Measurements from ENCODE around the gene CCDC167. TPM values are rescaled to one million over a fixed set of nuclear protein-coding genes. Genes with fewer than 3 reads are reported as not detected.
"Not testable (repeated sequence)": the region's sequence is repeated elsewhere in the genome, so short reads cannot be mapped to it uniquely, and the experiment has no call there.

The CCDC167 gene
- total RNA-seq, 2 experiments from 2014 or later = 81.4 to 138 TPM

DNA sequence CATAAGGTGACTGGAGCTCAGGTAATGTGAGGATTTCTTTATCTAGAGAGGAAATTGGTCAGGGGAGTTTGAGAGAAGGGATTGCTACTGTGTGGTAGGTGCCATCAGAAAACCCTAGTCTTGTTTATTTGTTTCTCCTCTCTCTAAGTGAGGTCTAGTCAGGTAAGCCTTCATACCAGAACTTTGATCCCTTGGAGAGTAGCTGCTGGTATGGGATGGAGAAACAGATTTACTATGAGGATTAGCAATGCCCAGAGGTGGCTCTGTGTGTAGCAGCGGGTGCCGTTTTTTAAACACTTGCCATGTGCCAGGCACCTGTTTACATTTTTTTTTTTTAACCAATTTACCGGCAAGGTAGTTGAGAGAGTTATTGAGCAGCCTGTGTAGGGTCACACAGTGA lies 47.2 kb downstream of the CCDC167 start:
- Histone ChIP-seq H3K9me3 (ENCODE audit: low read length) (no peaks in the 10 kb centered on the region), H3K9me2 (ENCODE audit: insufficient read depth, low read length) (no peaks in the 10 kb centered on the region), H3K4me3 (ENCODE audit: low read depth, low read length, poor library complexity, severe bottlenecking) (no peak overlapping the region), H3K4me2 (ENCODE audit: low read length) (no peak overlapping the region), H3K79me2 (ENCODE audit: insufficient read depth, low read depth, low read length) (no peaks in the 10 kb centered on the region), H4K20me1 (ENCODE audit: insufficient read depth, low read length) (no peaks in the 10 kb centered on the region), H2AFZ (ENCODE audit: low read length) (no peak overlapping the region), H3K4me1 (ENCODE audit: insufficient read depth, low read length, poor library complexity, severe bottlenecking) (no peaks in the 10 kb centered on the region), H3K27ac (ENCODE audit: low read depth, low read length, poor library complexity, severe bottlenecking) (no peak overlapping the region), H3K36me3 (ENCODE audit: insufficient read depth, low read length) (peaks cover 83% of the 10 kb centered on the region)
- no peak for DNase-seq (ENCODE audit: low spot score)
- intact Hi-C loops (cut with micrococcal nuclease; ENCODE audit: unreplicated experiment) = no loop called here
- ChIA-PET POLR2A (interaction anchor here (1.1 kb wide), 1 partner anchor 17 kb away, joined by 3 read pairs; no protein-coding TSS in a partner anchor), CTCF (ENCODE audit: unreplicated experiment) (no interaction called here)
- TF ChIP-seq, protein P1, sequence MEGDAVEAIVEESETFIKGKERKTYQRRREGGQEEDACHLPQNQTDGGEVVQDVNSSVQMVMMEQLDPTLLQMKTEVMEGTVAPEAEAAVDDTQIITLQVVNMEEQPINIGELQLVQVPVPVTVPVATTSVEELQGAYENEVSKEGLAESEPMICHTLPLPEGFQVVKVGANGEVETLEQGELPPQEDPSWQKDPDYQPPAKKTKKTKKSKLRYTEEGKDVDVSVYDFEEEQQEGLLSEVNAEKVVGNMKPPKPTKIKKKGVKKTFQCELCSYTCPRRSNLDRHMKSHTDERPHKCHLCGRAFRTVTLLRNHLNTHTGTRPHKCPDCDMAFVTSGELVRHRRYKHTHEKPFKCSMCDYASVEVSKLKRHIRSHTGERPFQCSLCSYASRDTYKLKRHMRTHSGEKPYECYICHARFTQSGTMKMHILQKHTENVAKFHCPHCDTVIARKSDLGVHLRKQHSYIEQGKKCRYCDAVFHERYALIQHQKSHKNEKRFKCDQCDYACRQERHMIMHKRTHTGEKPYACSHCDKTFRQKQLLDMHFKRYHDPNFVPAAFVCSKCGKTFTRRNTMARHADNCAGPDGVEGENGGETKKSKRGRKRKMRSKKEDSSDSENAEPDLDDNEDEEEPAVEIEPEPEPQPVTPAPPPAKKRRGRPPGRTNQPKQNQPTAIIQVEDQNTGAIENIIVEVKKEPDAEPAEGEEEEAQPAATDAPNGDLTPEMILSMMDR (conservative IDR thresholded peaks at IDR 0.05; ENCODE audit: low read length) = no peak
- TF ChIP-seq EZH2phosphoT487 (IDR thresholded peaks at IDR 0.05; ENCODE audit: borderline replicate concordance, low read depth, low read length) = no peak
- BruUV-seq (replicated peaks) = no TSS peak

- Histone ChIP-seq H2AFZ (ENCODE audit: low read length) (no peak overlapping the region), H3K9me3 (ENCODE audit: low read length) (no peaks in the 10 kb centered on the region), H3K27ac (ENCODE audit: low read depth, low read length, poor library complexity, severe bottlenecking) (no peak overlapping the region), H4K20me1 (ENCODE audit: insufficient read depth, low read length) (no peaks in the 10 kb centered on the region), H3K36me3 (ENCODE audit: insufficient read depth, low read length) (peaks cover 89% of the 10 kb centered on the region), H3K79me2 (ENCODE audit: insufficient read depth, low read depth, low read length) (no peaks in the 10 kb centered on the region), H3K4me2 (ENCODE audit: low read length) (no peak overlapping the region), H3K9me2 (ENCODE audit: insufficient read depth, low read length) (no peaks in the 10 kb centered on the region), H3K4me3 (ENCODE audit: low read depth, low read length, poor library complexity, severe bottlenecking) (no peak overlapping the region), H3K4me1 (ENCODE audit: insufficient read depth, low read length, poor library complexity, severe bottlenecking) (no peaks in the 10 kb centered on the region)
- CTCF ChIA-PET (ENCODE audit: unreplicated experiment) = no interaction called here
- intact Hi-C loops (cut with micrococcal nuclease; ENCODE audit: unreplicated experiment) = no loop called here
- TF ChIP-seq, protein P1 (conservative IDR thresholded peaks at IDR 0.05; ENCODE audit: low read length) = no peak
- TF ChIP-seq EZH2phosphoT487 (IDR thresholded peaks at IDR 0.05; ENCODE audit: borderline replicate concordance, low read depth, low read length) = no peak
- no peak for DNase-seq (ENCODE audit: low spot score)
- POLR2A ChIA-PET = interaction anchor here (1.1 kb wide), 1 partner anchor 17 kb away, joined by 3 read pairs; no protein-coding TSS in a partner anchor
- BruUV-seq (replicated peaks) = no TSS peak
These were observed 48.1 kb downstream of the CCDC167 start for GRCh38 chr6:37451441-37452193.

GRCh38 chr6:37449984-37450383 lies 49.7 kb downstream of the CCDC167 start:
- H4K20me1 ChIP-seq (ENCODE audit: insufficient read depth, low read length) = no peaks in the 10 kb centered on the region
- no peaks in the 10 kb centered on the region for H3K9me2 ChIP-seq (ENCODE audit: insufficient read depth, low read length)
- H3K36me3 ChIP-seq (ENCODE audit: insufficient read depth, low read length) = peaks cover 88% of the 10 kb centered on the region
- no TSS peak for BruUV-seq (replicated peaks)
- H3K27ac ChIP-seq (ENCODE audit: low read depth, low read length, poor library complexity, severe bottlenecking) = no peak overlapping the region
- CTCF ChIA-PET (ENCODE audit: unreplicated experiment) = no interaction called here
- POLR2A ChIA-PET = interaction anchor here (0.6 kb wide), 1 partner anchor 12 kb away, joined by 3 read pairs; no protein-coding TSS in a partner anchor
- H3K4me2 ChIP-seq (ENCODE audit: low read length) = no peak overlapping the region
- H3K79me2 ChIP-seq (ENCODE audit: insufficient read depth, low read depth, low read length) = no peaks in the 10 kb centered on the region
- intact Hi-C loops (cut with micrococcal nuclease; ENCODE audit: unreplicated experiment) = no loop called here
- no peak for DNase-seq (ENCODE audit: low spot score)
- H2AFZ ChIP-seq (ENCODE audit: low read length) = no peak overlapping the region
- TF ChIP-seq, protein P1 (conservative IDR thresholded peaks at IDR 0.05; ENCODE audit: low read length) = no peak
- no peak for TF ChIP-seq EZH2phosphoT487 (IDR thresholded peaks at IDR 0.05; ENCODE audit: borderline replicate concordance, low read depth, low read length)
- H3K4me1 ChIP-seq (ENCODE audit: insufficient read depth, low read length, poor library complexity, severe bottlenecking) = no peaks in the 10 kb centered on the region
- H3K4me3 ChIP-seq (ENCODE audit: low read depth, low read length, poor library complexity, severe bottlenecking) = no peak overlapping the region
- no peaks in the 10 kb centered on the region for H3K9me3 ChIP-seq (ENCODE audit: low read length)

DNA sequence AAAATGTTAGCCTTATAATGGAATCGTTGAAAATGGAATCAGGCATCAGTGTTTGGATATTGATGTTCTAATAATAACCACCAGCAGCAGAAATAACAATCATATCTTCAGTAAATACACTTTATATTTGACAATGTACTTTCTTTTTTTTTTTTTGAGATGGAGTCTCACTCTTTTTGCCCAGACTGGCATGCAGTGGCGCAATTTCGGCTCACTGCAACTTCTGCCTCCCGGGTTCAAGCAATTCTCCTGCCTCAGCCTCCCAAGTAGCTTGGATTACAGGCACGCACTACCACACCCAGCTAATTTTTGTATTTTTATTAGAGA lies 56.5 kb downstream of the CCDC167 start:
- CTCF ChIA-PET (ENCODE audit: unreplicated experiment); H2AFZ ChIP-seq (ENCODE audit: low read length); H3K4me1 ChIP-seq (ENCODE audit: insufficient read depth, low read length, poor library complexity, severe bottlenecking); H3K4me3 ChIP-seq (ENCODE audit: low read depth, low read length, poor library complexity, severe bottlenecking); BruUV-seq (replicated peaks); H3K9me2 ChIP-seq (ENCODE audit: insufficient read depth, low read length); H4K20me1 ChIP-seq (ENCODE audit: insufficient read depth, low read length); H3K9me3 ChIP-seq (ENCODE audit: low read length); H3K27ac ChIP-seq (ENCODE audit: low read depth, low read length, poor library complexity, severe bottlenecking); DNase-seq (ENCODE audit: low spot score); intact Hi-C loops (cut with micrococcal nuclease; ENCODE audit: unreplicated experiment); H3K79me2 ChIP-seq (ENCODE audit: insufficient read depth, low read depth, low read length); POLR2A ChIA-PET: not testable (repeated sequence)
- peaks cover 88% of the 10 kb centered on the region for H3K36me3 ChIP-seq (ENCODE audit: insufficient read depth, low read length)
- H3K4me2 ChIP-seq (ENCODE audit: low read length) = peak overlapping the region; percentile 28

Measured in OCI-LY7 (cell line).